Ishikawa (cell line): ENCODE results near the gene RBM24.

Source experiments
- CEBPB ChIP-seq: IDR thresholded peaks from 2 replicates; pipeline ENCODE4 v1.6.1; 2012
- CREB1 ChIP-seq: IDR thresholded peaks from 2 replicates; pipeline ENCODE4 v1.6.1; 2012; ENCODE audit warnings: low read depth
- EGR1 ChIP-seq: IDR thresholded peaks from 2 replicates; pipeline ENCODE4 v1.6.1; 2012
- EP300 ChIP-seq: IDR thresholded peaks from 2 replicates; pipeline ENCODE4 v1.6.1; 2012; ENCODE audit warnings: borderline replicate concordance
- FOXM1 ChIP-seq: IDR thresholded peaks from 2 replicates; pipeline ENCODE4 v1.6.1; 2012; ENCODE audit warnings: low read depth, borderline replicate concordance
- NFIC ChIP-seq: IDR thresholded peaks from 2 replicates; pipeline ENCODE4 v1.6.1; 2012
- RAD21 ChIP-seq: IDR thresholded peaks from 2 replicates; pipeline ENCODE4 v1.6.1; 2012; ENCODE audit warnings: low read depth
- TAF1 ChIP-seq: IDR thresholded peaks from 2 replicates; pipeline ENCODE4 v1.6.1; 2012; ENCODE audit warnings: low read depth, mild to moderate bottlenecking
- TCF12 ChIP-seq: IDR thresholded peaks from 2 replicates; pipeline ENCODE4 v1.6.1; 2012; ENCODE audit warnings: low read depth
- TEAD4 ChIP-seq: IDR thresholded peaks from 2 replicates; pipeline ENCODE4 v1.6.1; 2012
- YY1 ChIP-seq: IDR thresholded peaks from 2 replicates; pipeline ENCODE4 v1.6.1; 2012; ENCODE audit warnings: low read depth
- ZBTB7A ChIP-seq: IDR thresholded peaks from 2 replicates; pipeline ENCODE4 v1.6.1; 2012; ENCODE audit warnings: low read depth
- TF ChIP-seq, protein P1 (sequence below): IDR thresholded peaks from 2 replicates; pipeline ENCODE4 v1.6.1; 2012
- TF ChIP-seq, protein P2 (sequence below): IDR thresholded peaks from 2 replicates; pipeline ENCODE4 v1.6.1; 2012
- TF ChIP-seq, protein P3 (sequence below): IDR thresholded peaks from 2 replicates; pipeline ENCODE4 v1.6.1; 2012; ENCODE audit warnings: low read depth, mild to moderate bottlenecking

Gene RBM24

DNA sequence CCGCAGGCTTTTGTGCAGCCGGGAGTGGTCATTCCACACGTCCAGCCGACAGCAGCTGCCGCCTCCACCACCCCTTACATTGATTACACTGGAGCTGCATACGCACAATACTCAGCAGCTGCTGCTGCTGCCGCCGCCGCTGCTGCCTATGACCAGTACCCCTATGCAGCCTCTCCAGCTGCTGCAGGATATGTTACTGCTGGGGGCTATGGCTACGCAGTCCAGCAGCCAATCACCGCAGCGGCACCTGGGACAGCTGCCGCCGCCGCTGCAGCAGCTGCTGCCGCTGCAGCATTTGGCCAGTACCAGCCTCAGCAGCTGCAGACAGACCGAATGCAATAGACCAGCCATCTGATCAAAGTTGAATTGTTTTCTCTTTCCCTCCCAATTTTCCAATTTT, 10.6 kb downstream of the RBM24 start:
- no peak for TF ChIP-seq FOXM1
- no peak for TF ChIP-seq YY1

DNA sequence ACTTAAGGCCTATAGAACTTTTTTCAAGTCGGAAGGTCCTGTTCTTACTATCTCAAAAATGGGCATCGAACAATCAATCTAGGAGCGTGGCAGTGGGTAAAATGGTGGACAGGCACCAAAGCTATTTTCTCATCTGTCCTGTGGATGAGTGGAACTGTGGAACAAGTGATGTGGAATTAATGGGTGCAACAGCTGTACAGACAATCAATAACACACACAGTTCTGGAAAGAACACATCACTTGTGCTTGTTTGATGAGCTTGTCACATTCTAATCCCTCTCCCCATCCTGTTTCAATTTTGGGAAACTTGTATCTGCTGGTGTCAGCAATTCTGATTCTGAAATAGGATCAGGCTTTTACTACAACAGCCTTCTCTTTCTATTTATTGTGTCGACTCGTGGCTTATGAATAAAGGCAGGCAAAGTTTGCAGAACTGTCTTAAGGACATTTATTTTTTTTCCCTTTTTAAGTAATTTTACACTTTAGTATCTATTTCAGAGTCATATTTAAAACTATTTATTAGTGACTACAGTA, 11.5 kb downstream of the RBM24 start:
- TF ChIP-seq EP300 (no peak), FOXM1 (no peak), NFIC (no peak), ZBTB7A (no peak), RAD21 (no peak), YY1 (no peak), EGR1 (no peak)
- TF ChIP-seq, protein P1, sequence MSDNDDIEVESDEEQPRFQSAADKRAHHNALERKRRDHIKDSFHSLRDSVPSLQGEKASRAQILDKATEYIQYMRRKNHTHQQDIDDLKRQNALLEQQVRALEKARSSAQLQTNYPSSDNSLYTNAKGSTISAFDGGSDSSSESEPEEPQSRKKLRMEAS, result no peak
- TF ChIP-seq, protein P2, sequence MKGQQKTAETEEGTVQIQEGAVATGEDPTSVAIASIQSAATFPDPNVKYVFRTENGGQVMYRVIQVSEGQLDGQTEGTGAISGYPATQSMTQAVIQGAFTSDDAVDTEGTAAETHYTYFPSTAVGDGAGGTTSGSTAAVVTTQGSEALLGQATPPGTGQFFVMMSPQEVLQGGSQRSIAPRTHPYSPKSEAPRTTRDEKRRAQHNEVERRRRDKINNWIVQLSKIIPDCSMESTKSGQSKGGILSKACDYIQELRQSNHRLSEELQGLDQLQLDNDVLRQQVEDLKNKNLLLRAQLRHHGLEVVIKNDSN, result no peak
- TF ChIP-seq, protein P3, sequence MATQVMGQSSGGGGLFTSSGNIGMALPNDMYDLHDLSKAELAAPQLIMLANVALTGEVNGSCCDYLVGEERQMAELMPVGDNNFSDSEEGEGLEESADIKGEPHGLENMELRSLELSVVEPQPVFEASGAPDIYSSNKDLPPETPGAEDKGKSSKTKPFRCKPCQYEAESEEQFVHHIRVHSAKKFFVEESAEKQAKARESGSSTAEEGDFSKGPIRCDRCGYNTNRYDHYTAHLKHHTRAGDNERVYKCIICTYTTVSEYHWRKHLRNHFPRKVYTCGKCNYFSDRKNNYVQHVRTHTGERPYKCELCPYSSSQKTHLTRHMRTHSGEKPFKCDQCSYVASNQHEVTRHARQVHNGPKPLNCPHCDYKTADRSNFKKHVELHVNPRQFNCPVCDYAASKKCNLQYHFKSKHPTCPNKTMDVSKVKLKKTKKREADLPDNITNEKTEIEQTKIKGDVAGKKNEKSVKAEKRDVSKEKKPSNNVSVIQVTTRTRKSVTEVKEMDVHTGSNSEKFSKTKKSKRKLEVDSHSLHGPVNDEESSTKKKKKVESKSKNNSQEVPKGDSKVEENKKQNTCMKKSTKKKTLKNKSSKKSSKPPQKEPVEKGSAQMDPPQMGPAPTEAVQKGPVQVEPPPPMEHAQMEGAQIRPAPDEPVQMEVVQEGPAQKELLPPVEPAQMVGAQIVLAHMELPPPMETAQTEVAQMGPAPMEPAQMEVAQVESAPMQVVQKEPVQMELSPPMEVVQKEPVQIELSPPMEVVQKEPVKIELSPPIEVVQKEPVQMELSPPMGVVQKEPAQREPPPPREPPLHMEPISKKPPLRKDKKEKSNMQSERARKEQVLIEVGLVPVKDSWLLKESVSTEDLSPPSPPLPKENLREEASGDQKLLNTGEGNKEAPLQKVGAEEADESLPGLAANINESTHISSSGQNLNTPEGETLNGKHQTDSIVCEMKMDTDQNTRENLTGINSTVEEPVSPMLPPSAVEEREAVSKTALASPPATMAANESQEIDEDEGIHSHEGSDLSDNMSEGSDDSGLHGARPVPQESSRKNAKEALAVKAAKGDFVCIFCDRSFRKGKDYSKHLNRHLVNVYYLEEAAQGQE, result no peak

DNA sequence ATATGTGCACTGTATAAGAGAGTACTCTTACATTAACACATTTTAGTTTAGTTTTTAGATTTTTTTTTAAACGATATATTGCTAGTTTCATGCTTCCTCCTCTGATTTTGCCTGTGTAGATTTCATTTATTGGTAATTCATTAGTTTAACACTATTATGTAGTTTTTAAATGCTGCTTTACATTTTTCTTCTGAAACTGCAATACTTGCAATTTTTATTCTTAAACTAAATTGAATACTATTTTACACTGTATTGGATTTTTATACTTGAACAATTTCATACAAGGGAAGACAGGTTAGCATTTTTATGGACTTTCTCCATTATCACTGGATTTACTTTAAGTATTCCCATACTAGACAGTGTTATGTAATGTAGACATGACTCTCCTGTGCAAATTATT, 12.2 kb downstream of the RBM24 start:
- TF ChIP-seq ZBTB7A, result no peak
- TF ChIP-seq RAD21, result no peak
- no peak for TF ChIP-seq YY1
- TF ChIP-seq, protein P3, result no peak
- no peak for TF ChIP-seq EP300
- TF ChIP-seq FOXM1, result no peak
- TF ChIP-seq TEAD4, result no peak
- TF ChIP-seq, protein P2, result no peak
- TF ChIP-seq EGR1, result no peak
- no peak for TF ChIP-seq CREB1
- no peak for TF ChIP-seq CEBPB
- no peak for TF ChIP-seq NFIC
- TF ChIP-seq TAF1, result no peak

DNA sequence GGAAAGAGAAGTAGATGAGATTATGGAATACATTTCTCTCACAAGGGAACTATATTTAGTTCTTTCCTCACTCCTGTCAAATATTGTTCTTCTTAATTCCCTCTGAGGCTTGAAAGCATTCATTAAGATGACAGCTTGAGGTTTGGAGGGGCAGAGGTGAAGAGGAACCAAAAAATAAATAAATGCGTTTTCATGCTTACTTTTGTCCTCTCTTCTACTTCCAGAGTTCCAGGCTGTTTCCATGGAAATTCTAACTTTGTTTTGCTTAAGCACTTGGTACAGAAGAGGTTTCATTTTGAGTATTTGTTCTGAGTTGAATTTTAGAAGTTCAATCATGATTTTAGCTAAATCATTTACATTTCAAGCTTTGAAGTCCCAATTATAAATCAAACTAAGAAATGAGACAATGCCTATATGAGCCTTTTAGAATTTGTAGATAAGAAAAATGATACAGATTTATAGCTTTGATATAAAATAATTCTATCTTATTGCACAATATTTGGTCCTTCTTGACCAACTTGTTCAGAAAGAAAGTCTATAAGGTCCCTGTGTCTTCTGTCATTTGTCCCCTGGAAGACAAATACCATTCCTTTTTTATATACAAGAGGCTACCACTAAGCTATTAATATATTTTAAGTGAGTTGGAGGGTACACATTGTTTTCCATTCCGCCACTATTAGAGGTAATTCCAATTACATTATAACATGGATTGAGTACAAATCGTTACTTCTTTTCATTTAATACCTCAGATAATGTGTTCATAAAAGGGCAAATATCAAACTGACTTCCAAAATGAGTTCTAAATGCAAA, 16.3 kb downstream of the RBM24 start:
- TF ChIP-seq NFIC (no peak), CREB1 (no peak), CEBPB (no peak), EGR1 (no peak), ZBTB7A (no peak), RAD21 (no peak), TAF1 (no peak), TEAD4 (no peak), TCF12 (no peak)
- TF ChIP-seq, protein P1, result no peak
- TF ChIP-seq, protein P3, result no peak
- TF ChIP-seq, protein P2, result no peak
